PC-9 (cell line): ENCODE results near the gene ITGB3. TPM values are rescaled to one million over a fixed set of nuclear protein-coding genes. Genes with fewer than 3 reads are reported as not detected.

Source experiments
- BruUV-seq: library from RNA; stranded (reverse); fragments of 400-500 nt; replicated peaks from 2 replicates; lab custom pipeline; 2021; lab: Mats Ljungman, UMichigan
- CTCF ChIA-PET: fragments of 300-600 bp; sonication (Branson Sonifier 250); formaldehyde crosslinking; loops from one replicate; lab custom pipeline; 2022; ENCODE audit warnings: antibody characterized with exemption; lab: Charles Lee
- POLR2A ChIA-PET: fragments of 300-600 bp; sonication (Branson Sonifier 250); formaldehyde crosslinking; loops from one replicate; lab custom pipeline; 2022; ENCODE audit warnings: antibody characterized with exemption; ENCODE audit not compliant: unreplicated experiment; lab: Charles Lee
- DNase-seq, 2 experiments: peaks; one replicate each; pipeline versions ENCODE4 v3.0.0 to v3.0.0-alpha.2; 2015 to 2022; ENCODE audit warnings: mixed read lengths in 1 of 2
- H2AFZ ChIP-seq: fragments of 200-600 bp; sonication (generic); 2 replicates; pipeline ENCODE4 v1.8.1; 2017; ENCODE audit warnings: antibody characterized with exemption
- H3F3A ChIP-seq: fragments of 200-600 bp; sonication (generic); 2 replicates; pipeline ENCODE4 v1.8.1; 2017; ENCODE audit warnings: antibody characterized with exemption, mild to moderate bottlenecking, low read depth; ENCODE audit not compliant: insufficient read depth
- H3K27ac ChIP-seq: fragments of 200-600 bp; sonication (generic); 2 replicates; pipeline ENCODE4 v1.6.1; 2016; ENCODE audit warnings: mixed run types
- H3K27me3 ChIP-seq: fragments of 200-600 bp; sonication (generic); 2 replicates; pipeline ENCODE4 v1.6.1; 2016; ENCODE audit warnings: low read depth, mixed run types; ENCODE audit not compliant: insufficient read depth
- H3K36me3 ChIP-seq: fragments of 200-600 bp; sonication (generic); 2 replicates; pipeline ENCODE4 v1.6.1; 2016; ENCODE audit warnings: low read depth, mixed run types
- H3K4me1 ChIP-seq: fragments of 200-600 bp; sonication (generic); replicated peaks from 2 replicates; pipeline ENCODE4 v1.6.1; 2016; ENCODE audit warnings: mixed run types; ENCODE audit not compliant: insufficient read depth
- H3K4me2 ChIP-seq: fragments of 200-600 bp; sonication (generic); 2 replicates; pipeline ENCODE4 v1.6.1; 2017; ENCODE audit warnings: mixed run types
- H3K4me3 ChIP-seq: fragments of 200-600 bp; sonication (generic); 2 replicates; pipeline ENCODE4 v1.6.1; 2016; ENCODE audit warnings: mixed run types
- H3K79me2 ChIP-seq: fragments of 200-600 bp; sonication (generic); 2 replicates; pipeline ENCODE4 v1.6.1; 2017; ENCODE audit warnings: low read depth, mixed run types
- H3K9me2 ChIP-seq: fragments of 200-600 bp; sonication (generic); 2 replicates; pipeline ENCODE4 v1.8.1; 2017; ENCODE audit warnings: mild to moderate bottlenecking; ENCODE audit not compliant: insufficient read depth
- H3K9me3 ChIP-seq: fragments of 200-600 bp; sonication (generic); 2 replicates; pipeline ENCODE4 v1.8.1; 2016; ENCODE audit warnings: low read depth; ENCODE audit not compliant: insufficient read depth
- H4K20me1 ChIP-seq: fragments of 200-600 bp; sonication (generic); 2 replicates; pipeline ENCODE4 v1.8.1; 2017; ENCODE audit not compliant: insufficient read depth
- CTCF ChIP-seq: fragments of 200-600 bp; sonication (generic); conservative IDR thresholded peaks from 2 replicates; pipeline ENCODE4 v1.6.1; 2017; ENCODE audit warnings: mixed run types, antibody characterized with exemption, mild to moderate bottlenecking, moderate library complexity
- EZH2 ChIP-seq: fragments of 200-600 bp; sonication (generic); IDR thresholded peaks from 2 replicates; pipeline ENCODE4 v1.8.0; 2017; ENCODE audit warnings: antibody characterized with exemption, low read depth
- intact Hi-C: fragments of 100-400 bp; cut with micrococcal nuclease; formaldehyde crosslinking; loops from one replicate; pipeline ENCODE4 v1.10.0; 2022; ENCODE audit not compliant: unreplicated experiment
- total RNA-seq: library from RNA; stranded (reverse); gene quantifications from 2 replicates; pipeline ENCODE4 v1.2.3, GENCODE V29; 2021

Gene ITGB3
- total RNA-seq, 1 experiment from 2014 or later, result 0.31 TPM

DNA sequence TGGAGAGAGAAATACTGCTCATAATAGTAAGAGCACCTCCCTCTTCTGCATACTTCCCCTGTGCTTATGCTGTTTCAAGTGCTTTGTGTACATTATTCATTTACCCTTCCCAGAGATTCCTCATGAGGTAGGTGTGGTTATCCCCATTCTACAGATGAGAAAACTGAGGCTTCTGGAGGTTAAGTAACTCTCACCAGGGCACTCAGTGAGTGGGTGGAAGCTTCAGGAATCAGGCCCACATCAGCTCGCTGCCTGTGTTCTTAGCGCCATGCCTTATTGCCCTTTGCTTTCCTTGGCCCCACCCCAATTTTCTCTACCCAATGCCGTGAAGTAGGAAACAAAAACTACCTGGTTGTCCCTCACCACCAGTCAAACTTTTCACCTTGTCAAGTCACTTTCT is 18.1 kb upstream of the ITGB3 start:
- no peak for TF ChIP-seq CTCF
- TF ChIP-seq EZH2, result no peak
- Histone ChIP-seq H3F3A (peaks cover 19% of the 10 kb centered on the region), H3K36me3 (no peaks in the 10 kb centered on the region), H4K20me1 (no peaks in the 10 kb centered on the region), H3K27me3 (no peaks in the 10 kb centered on the region), H3K4me1 (peaks cover 30% of the 10 kb centered on the region), H2AFZ (no peak overlapping the region), H3K27ac (no peak overlapping the region), H3K79me2 (no peaks in the 10 kb centered on the region), H3K4me3 (no peak overlapping the region), H3K9me3 (no peaks in the 10 kb centered on the region), H3K4me2 (no peak overlapping the region), H3K9me2 (no peaks in the 10 kb centered on the region)
- CTCF ChIA-PET, result no interaction called here
- intact Hi-C loops, result no loop called here
- POLR2A ChIA-PET, result no interaction called here
- BruUV-seq, result no TSS peak
- DNase-seq, result no peak

DNA sequence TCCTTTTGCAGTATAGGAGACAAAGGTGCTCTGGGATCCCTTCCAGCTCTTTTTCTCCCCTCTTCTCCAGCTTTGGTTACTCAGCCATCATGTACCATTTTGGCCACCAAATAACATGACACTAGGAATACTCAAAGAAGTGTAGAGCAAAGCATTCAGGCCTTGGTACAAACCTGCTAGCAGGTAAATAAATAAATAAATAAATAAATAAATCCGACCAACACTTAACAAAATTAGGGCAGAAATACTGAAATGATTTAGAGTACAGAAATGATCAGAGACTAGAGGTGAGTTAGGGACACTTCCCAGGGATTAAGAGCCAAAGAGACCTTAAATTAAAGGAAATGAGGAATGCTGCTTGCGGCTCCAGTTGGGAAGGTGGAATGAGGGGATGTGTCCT is 17.7 kb upstream of the ITGB3 start:
- H3K27ac ChIP-seq, result no peak overlapping the region
- CTCF ChIA-PET, result no interaction called here
- intact Hi-C loops, result no loop called here

DNA sequence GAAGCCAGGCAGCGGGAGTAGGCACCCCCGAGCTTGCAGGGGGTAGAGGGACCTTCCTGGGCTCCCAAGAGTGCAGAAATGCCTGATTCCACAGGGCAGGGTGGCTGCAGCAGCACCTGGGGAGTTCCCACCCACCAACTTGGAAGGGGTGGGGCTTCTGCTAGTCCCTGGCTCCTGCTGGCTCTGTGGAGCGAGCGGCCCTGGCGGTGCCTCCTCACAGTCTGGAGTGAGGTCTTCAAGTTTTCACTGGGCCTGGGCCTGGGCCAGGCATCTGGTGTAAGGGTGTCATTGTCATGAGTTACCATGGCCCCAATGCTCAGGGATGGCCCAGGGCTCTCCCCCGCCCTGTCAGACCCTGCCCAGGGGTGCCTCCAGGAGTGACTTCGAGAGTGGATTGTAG is 15.8 kb upstream of the ITGB3 start:
- CTCF ChIA-PET, result no interaction called here

More for the DNA sequence above, 17.7 kb upstream of the ITGB3 start:
- POLR2A ChIA-PET, result no interaction called here
- H3K4me1 ChIP-seq, result peaks cover 30% of the 10 kb centered on the region
- H3K9me2 ChIP-seq, result no peaks in the 10 kb centered on the region
- no peaks in the 10 kb centered on the region for H3K27me3 ChIP-seq
- no peaks in the 10 kb centered on the region for H4K20me1 ChIP-seq
- no peak overlapping the region for H2AFZ ChIP-seq
- no peaks in the 10 kb centered on the region for H3K36me3 ChIP-seq
- H3F3A ChIP-seq, result peaks cover 20% of the 10 kb centered on the region
- DNase-seq, result no peak
- H3K4me3 ChIP-seq, result no peak overlapping the region
- H3K79me2 ChIP-seq, result no peaks in the 10 kb centered on the region
- BruUV-seq, result no TSS peak
- H3K4me2 ChIP-seq, result no peak overlapping the region
- TF ChIP-seq CTCF (no peak), EZH2 (no peak)
- H3K9me3 ChIP-seq, result no peaks in the 10 kb centered on the region

More for the DNA sequence above, 15.8 kb upstream of the ITGB3 start:
- H3K27me3 ChIP-seq, result no peaks in the 10 kb centered on the region
- H2AFZ ChIP-seq, result no peak overlapping the region
- H3K79me2 ChIP-seq, result no peaks in the 10 kb centered on the region
- TF ChIP-seq CTCF, result no peak
- TF ChIP-seq EZH2, result no peak
- BruUV-seq, result no TSS peak
- no peak overlapping the region for H3K27ac ChIP-seq
- no peak for DNase-seq
- no peaks in the 10 kb centered on the region for H3K9me3 ChIP-seq
- H3F3A ChIP-seq, result peaks cover 29% of the 10 kb centered on the region
- peaks cover 29% of the 10 kb centered on the region for H3K4me1 ChIP-seq
- intact Hi-C loops, result no loop called here
- no peaks in the 10 kb centered on the region for H3K9me2 ChIP-seq
- no peak overlapping the region for H3K4me2 ChIP-seq
- no peaks in the 10 kb centered on the region for H4K20me1 ChIP-seq
- no peak overlapping the region for H3K4me3 ChIP-seq
- H3K36me3 ChIP-seq, result no peaks in the 10 kb centered on the region
- POLR2A ChIA-PET, result no interaction called here
